SKM-1 (cell line): Measurements from ENCODE around the gene ANO9.

Experiments used
- DNase-seq: peaks from one replicate; lab custom pipeline; 2025; ENCODE audit not compliant: unreplicated experiment; lab: John Stamatoyannopoulos, UW

Gene ANO9

DNA sequence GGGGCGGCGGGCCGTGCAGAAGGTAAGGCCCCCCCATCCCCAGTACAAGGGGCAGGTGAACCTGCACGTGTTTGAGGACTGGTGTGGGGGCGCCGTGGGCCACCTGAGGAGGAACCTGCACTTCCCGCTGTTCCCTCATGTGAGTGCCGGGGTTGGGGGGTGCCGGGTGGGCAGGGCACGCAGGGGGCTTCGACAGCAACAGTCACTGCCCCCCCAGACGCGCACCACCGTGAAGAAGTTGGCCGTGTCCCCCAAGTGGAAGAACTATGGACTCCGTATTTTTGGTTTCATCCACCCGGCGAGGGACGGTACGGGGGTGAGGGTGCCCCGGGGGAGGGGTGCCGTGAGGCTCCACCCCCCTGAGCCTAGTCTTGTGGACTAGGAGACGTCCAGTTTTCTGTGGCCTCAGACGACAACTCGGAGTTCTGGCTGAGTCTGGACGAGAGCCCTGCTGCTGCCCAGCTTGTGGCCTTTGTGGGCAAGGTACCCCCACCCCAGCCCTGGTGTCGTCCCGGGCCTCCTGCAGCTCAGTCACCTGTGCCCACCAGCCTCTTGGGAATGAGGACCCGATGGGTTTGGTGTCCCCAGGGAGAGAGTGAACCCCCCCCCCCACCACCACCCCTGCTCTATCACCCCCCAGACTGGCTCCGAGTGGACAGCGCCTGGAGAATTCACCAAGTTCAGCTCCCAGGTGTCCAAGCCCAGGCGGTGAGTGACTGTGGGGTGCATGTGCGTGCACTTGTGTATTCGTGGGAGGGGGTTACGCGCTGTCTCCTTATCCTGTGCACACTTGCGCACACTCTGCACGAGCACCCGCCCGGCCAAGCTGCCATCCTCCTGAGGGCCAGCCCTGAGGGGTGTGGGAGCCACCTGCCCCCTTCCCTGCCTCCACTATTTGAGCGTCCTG lies 68.7 kb downstream of the ANO9 start:
- no peak for DNase-seq

GRCh38 chr11:371716-372590 lies 69.9 kb downstream of the ANO9 start:
- DNase-seq: no peak

DNA sequence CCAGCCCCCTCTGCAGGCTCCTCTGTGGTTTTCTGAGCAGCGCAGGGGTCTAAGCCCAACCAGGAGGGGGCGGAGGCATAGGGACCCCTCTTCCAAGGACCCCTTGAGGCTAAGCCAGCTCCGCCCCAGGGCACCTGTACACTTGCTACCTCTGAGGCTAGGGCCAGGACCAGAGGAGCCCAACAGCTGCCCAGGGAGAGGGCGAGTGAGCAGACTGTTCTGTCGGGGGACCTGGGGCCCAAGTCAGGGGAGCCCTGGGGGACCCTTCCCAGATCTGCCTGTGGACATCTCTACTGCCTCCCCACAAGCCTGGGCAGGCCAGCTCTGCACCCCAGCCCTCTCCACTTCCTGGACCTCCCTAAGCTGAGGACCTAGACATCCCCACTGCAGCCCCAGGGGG lies 70.8 kb downstream of the ANO9 start:
- no peak for DNase-seq

DNA sequence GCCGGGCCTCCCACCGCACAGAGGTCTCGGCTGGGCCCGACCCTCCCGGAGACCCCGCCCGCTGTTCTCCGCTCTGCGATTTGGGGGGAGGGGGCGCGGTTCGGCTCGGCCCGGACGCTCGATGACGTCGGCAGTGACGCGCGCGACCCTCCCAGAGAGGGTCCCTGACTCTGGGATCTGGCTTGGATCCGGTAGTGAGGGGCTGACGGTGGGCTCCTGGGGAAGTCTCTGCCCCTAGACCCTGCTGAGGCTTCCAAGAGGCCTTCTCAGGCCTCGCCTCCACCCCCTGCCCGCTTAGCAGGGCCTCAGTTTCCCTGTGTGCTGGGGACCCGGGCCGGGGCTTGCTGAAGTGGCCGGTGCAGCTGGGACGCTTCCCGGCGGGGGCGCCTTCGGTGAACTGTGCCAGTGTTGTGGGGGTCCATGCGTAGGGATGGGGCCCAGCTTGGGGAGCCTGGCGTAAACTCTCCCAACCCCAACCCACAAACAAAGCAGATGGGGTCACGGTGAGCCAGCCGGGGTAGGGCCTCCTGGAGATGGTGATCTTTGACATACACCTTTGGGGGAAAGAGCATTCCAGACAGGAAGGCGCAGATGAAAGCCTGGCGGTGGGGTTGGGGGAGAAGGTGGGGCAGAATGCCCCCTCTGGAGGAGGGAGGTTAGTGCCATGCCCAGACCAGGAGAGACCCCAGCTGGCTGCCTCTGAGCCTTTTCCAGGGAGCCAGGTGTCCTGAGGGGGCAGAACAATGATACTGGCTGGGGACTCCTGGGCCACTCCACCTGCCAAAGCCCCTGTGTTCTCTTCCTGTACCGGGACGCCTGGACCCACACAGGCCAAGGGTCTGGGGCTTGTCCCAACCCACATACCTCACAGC lies 71.5 kb downstream of the ANO9 start:
- DNase-seq: no peak

DNA sequence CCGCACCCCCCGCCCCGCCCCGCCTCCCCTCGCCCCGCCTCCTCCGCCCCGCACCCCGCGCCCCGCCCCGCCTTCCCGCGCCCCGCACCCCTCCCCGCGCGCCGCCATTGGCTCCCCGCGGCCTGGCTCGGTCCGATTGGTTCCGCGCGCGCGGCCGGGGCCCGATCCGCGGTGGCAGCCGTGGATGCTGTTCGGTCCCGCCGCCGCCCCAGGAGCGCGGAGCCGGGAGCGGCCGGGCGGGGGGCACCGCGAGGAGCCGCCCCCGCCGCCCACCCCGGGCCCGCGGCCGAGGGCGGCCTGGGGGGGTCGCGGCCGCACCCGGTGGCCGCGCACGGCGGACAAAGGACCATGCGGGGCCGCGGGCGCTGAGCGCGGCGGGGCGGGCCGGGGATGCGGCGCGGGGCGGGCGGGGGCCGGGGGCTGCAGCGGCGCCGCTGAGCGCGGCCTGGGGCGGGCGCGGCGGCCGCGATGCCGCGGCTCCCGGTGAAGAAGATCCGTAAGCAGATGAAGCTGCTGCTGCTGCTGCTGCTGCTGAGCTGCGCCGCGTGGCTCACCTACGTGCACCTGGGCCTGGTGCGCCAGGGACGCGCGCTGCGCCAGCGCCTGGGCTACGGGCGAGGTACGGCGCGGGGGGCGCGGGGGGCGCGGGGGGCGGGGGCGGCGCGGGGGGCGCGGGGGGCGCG lies 72.3 kb downstream of the ANO9 start, which contains the start of gene B4GALNT4:
Gene B4GALNT4 (plus strand): TSS at position 164 of the 683 bp plus-strand sequence. CDS start 305 bp downstream, at position 469.
- DNase-seq: no peak

- DNase-seq: no peak
These were observed 73.1 kb downstream of the ANO9 start for GRCh38 chr11:368414-369335.

DNA sequence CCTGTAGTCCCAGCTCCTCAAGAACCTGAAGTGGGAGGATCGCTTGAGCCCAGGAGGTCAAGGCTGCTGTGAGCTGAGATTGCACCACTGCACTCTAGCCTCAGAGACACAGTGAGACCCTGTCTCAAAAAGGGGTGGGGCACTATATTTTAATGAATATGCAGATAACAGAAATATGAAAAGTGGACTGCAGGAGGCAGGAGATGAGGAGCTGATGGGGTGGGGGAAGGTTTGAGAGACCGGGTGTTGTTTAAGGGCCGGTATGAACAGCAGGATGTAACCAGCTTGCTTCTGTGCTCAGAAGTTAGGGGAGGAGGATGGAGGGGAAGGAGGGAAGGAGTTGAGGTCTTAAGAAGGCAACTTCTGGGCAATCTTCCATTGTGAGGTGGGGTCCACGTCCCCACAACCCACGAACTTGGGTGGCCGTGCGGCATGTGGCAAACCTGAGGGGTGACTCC lies 73.8 kb downstream of the ANO9 start:
- DNase-seq: no peak
